ENCODE results near the gene ZNF888. TPM values are rescaled to one million over a fixed set of nuclear protein-coding genes. Genes with fewer than 3 reads are reported as not detected.

Gene ZNF888
- total and polyA plus RNA-seq, 3 experiments from 2014 or later, result 2.5 to 4.4 (median 3.9) TPM

Other genes with a start within 250 kb of the ZNF888 start
- gene ZNF611, start 188.4 kb downstream of the ZNF888 start, total RNA-seq, result 10 to 100 TPM; 21.9 to 24.2 TPM
- 44.5 TPM for gene ZNF611, start 188.4 kb downstream of the ZNF888 start, polyA plus RNA-seq
- 10 to 100 TPM; 20.8 to 22.4 TPM for gene ZNF600, start 136.6 kb downstream of the ZNF888 start, total RNA-seq
- 28.1 TPM for gene ZNF600, start 136.6 kb downstream of the ZNF888 start, polyA plus RNA-seq
- gene ZNF28, start 101.8 kb downstream of the ZNF888 start, total RNA-seq, result 10 to 100 TPM; 19.8 to 23.7 TPM
- 22.0 TPM for gene ZNF28, start 101.8 kb downstream of the ZNF888 start, polyA plus RNA-seq
- 10 to 100 TPM; 14.7 to 15.8 TPM for gene ZNF468, start 65.8 kb downstream of the ZNF888 start, total RNA-seq
- 26.5 TPM for gene ZNF468, start 65.8 kb downstream of the ZNF888 start, polyA plus RNA-seq
- gene ZNF320, start 25.8 kb downstream of the ZNF888 start, total RNA-seq, result 1 to 10 TPM; 6.8 to 9.9 TPM
- gene ZNF320, start 25.8 kb downstream of the ZNF888 start, polyA plus RNA-seq, result 7.8 TPM
- gene ZNF816, start 39.5 kb upstream of the ZNF888 start, total RNA-seq, result 10 to 100 TPM; 10.6 to 11.0 TPM
- gene ZNF816, start 39.5 kb upstream of the ZNF888 start, polyA plus RNA-seq, result 17.1 TPM
- gene ERVV-1, start 90.5 kb upstream of the ZNF888 start, total RNA-seq, result not detected
- not detected for gene ERVV-1, start 90.5 kb upstream of the ZNF888 start, polyA plus RNA-seq
- gene ERVV-2, start 121.3 kb upstream of the ZNF888 start, total RNA-seq, result not detected
- gene ERVV-2, start 121.3 kb upstream of the ZNF888 start, polyA plus RNA-seq, result not detected
- gene ZNF160, start 180.0 kb upstream of the ZNF888 start, total RNA-seq, result 10 to 100 TPM; 20.9 to 22.3 TPM
- 23.8 TPM for gene ZNF160, start 180.0 kb upstream of the ZNF888 start, polyA plus RNA-seq
- under 1 TPM; 0.22 to 0.66 TPM for gene ZNF415, start 209.5 kb upstream of the ZNF888 start, total RNA-seq
- 1.4 TPM for gene ZNF415, start 209.5 kb upstream of the ZNF888 start, polyA plus RNA-seq
- gene ZNF347, start 235.6 kb upstream of the ZNF888 start, total RNA-seq, result 1 to 10 TPM; 8.0 to 9.5 TPM
- gene ZNF347, start 235.6 kb upstream of the ZNF888 start, polyA plus RNA-seq, result 7.7 TPM